ENCODE results near the gene MALT1. TPM values are rescaled to one million over a fixed set of nuclear protein-coding genes. Genes with fewer than 3 reads are reported as not detected.

The MALT1 gene
- total and polyA plus RNA-seq, 9 of the 15 experiments (the other 6 are each of a cell fraction or from before 2014, with no cell fraction given), result 0.14 to 1.6 (median 0.32) TPM

DNA sequence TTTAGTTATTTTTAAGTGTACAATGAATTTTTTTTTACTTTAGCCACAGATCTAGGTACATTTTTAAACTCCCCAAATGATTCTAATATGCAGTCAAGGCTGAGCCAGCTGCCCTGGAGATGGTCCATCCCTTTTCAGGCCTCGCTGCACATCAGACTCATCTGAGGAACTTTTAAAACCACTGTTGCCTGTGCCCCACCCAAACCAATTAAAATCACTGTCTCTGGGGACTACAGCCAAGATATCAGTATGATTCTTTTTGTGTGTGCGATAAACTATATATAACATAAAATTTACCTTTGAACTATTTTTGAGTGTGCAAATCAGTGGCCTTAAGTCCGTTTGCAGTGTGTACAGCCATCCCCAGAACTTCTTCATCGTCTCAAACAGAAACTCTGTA is 9.1 kb upstream of the MALT1 start:
- POLR2A ChIA-PET, result no interaction called here
- CTCF ChIA-PET (ENCODE audit: low intra/inter-chr PET ratio), result no interaction called here
- Histone ChIP-seq H3K27me3 (ENCODE audit: control insufficient read depth in 2 of 2, insufficient read depth in 2 of 2, low read length in 2 of 2) (no peaks in the 10 kb centered on the region; a peak in 1 of 5 replicates), H3K9me1 (ENCODE audit: control insufficient read depth, insufficient read depth, low read length) (no peaks in the 10 kb centered on the region), H3K36me3 (ENCODE audit: control insufficient read depth, insufficient read depth, low read length) (no peaks in the 10 kb centered on the region), H3K9me3 (replicated peaks; ENCODE audit: control insufficient read depth, insufficient read depth, low read depth, low read length) (no peaks in the 10 kb centered on the region), H3K79me2 (ENCODE audit: control insufficient read depth, insufficient read depth, low read length) (no peaks in the 10 kb centered on the region), H2AFZ (ENCODE audit: low read depth, low read length) (no peak overlapping the region), H3K4me1 (replicated peaks in 1 of 2; ENCODE audit: control insufficient read depth in 2 of 2, insufficient read depth in 2 of 2, low read length in 2 of 2) (no peaks in the 10 kb centered on the region), H4K20me1 (replicated peaks; ENCODE audit: control insufficient read depth, insufficient read depth, low read length) (no peaks in the 10 kb centered on the region), H3K27ac (ENCODE audit: extremely low read depth, low read depth, low read length) (no peak overlapping the region), H3K4me2 (ENCODE audit: insufficient read depth, low read length) (no peak overlapping the region), H3K4me3 (no peak overlapping the region), H3K9ac (ENCODE audit: insufficient read depth in 1 of 2, low read depth in 2 of 2, low read length in 2 of 2) (no peak overlapping the region)
- DNase-seq (ENCODE audit: extremely low read depth in 1 of 4, low spot score in 3 of 4), result no peak
- ATAC-seq, result no peak
- FAIRE-seq, result no peak
- in situ Hi-C loops (cut with MboI) (no loop called here), intact Hi-C loops (cut with micrococcal nuclease) (no loop called here)
- no TSS peak for BruUV-seq (replicated peaks)
- WGBS (ENCODE audit: insufficient coverage, low coverage, missing lambda C conversion rate), result 10% methylated on average over 4 of the region's 4 CpGs
- TF ChIP-seq, protein P1, sequence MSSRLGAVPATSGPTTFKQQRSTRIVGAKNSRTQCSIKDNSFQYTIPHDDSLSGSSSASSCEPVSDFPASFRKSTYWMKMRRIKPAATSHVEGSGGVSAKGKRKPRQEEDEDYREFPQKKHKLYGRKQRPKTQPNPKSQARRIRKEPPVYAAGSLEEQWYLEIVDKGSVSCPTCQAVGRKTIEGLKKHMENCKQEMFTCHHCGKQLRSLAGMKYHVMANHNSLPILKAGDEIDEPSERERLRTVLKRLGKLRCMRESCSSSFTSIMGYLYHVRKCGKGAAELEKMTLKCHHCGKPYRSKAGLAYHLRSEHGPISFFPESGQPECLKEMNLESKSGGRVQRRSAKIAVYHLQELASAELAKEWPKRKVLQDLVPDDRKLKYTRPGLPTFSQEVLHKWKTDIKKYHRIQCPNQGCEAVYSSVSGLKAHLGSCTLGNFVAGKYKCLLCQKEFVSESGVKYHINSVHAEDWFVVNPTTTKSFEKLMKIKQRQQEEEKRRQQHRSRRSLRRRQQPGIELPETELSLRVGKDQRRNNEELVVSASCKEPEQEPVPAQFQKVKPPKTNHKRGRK (tag; IDR thresholded peaks at IDR 0.05), result no peak
- TF ChIP-seq, protein P2, sequence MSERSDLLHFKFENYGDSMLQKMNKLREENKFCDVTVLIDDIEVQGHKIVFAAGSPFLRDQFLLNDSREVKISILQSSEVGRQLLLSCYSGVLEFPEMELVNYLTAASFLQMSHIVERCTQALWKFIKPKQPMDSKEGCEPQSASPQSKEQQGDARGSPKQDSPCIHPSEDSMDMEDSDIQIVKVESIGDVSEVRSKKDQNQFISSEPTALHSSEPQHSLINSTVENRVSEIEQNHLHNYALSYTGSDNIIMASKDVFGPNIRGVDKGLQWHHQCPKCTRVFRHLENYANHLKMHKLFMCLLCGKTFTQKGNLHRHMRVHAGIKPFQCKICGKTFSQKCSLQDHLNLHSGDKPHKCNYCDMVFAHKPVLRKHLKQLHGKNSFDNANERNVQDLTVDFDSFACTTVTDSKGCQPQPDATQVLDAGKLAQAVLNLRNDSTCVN (CRISPR knock-in tag; IDR thresholded peaks at IDR 0.05), result no peak
- TF ChIP-seq POLR3G (IDR thresholded peaks at IDR 0.05; ENCODE audit: extremely low read depth, insufficient read length, insufficient replicate concordance), result no peak
- TF ChIP-seq TAF1 (IDR thresholded peaks at IDR 0.05; ENCODE audit: control insufficient read depth, extremely low read depth, insufficient read depth, low read length, severe bottlenecking), result no peak
- TF ChIP-seq, protein P3, sequence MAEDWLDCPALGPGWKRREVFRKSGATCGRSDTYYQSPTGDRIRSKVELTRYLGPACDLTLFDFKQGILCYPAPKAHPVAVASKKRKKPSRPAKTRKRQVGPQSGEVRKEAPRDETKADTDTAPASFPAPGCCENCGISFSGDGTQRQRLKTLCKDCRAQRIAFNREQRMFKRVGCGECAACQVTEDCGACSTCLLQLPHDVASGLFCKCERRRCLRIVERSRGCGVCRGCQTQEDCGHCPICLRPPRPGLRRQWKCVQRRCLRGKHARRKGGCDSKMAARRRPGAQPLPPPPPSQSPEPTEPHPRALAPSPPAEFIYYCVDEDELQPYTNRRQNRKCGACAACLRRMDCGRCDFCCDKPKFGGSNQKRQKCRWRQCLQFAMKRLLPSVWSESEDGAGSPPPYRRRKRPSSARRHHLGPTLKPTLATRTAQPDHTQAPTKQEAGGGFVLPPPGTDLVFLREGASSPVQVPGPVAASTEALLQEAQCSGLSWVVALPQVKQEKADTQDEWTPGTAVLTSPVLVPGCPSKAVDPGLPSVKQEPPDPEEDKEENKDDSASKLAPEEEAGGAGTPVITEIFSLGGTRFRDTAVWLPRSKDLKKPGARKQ (CRISPR knock-in tag; IDR thresholded peaks at IDR 0.05), result no peak
- TF ChIP-seq ZNF717 (CRISPR knock-in tag; IDR thresholded peaks at IDR 0.05), result no peak
- TF ChIP-seq ELF1 (tag; IDR thresholded peaks at IDR 0.05), result no peak
- TF ChIP-seq, protein P4, sequence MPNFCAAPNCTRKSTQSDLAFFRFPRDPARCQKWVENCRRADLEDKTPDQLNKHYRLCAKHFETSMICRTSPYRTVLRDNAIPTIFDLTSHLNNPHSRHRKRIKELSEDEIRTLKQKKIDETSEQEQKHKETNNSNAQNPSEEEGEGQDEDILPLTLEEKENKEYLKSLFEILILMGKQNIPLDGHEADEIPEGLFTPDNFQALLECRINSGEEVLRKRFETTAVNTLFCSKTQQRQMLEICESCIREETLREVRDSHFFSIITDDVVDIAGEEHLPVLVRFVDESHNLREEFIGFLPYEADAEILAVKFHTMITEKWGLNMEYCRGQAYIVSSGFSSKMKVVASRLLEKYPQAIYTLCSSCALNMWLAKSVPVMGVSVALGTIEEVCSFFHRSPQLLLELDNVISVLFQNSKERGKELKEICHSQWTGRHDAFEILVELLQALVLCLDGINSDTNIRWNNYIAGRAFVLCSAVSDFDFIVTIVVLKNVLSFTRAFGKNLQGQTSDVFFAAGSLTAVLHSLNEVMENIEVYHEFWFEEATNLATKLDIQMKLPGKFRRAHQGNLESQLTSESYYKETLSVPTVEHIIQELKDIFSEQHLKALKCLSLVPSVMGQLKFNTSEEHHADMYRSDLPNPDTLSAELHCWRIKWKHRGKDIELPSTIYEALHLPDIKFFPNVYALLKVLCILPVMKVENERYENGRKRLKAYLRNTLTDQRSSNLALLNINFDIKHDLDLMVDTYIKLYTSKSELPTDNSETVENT (CRISPR knock-in tag; IDR thresholded peaks at IDR 0.05), result no peak
- TF ChIP-seq CC2D1A (IDR thresholded peaks at IDR 0.05), result no peak
- no peak for TF ChIP-seq GABPA (tag; conservative IDR thresholded peaks at IDR 0.05; ENCODE audit: low read depth)
- TF ChIP-seq, protein P5, sequence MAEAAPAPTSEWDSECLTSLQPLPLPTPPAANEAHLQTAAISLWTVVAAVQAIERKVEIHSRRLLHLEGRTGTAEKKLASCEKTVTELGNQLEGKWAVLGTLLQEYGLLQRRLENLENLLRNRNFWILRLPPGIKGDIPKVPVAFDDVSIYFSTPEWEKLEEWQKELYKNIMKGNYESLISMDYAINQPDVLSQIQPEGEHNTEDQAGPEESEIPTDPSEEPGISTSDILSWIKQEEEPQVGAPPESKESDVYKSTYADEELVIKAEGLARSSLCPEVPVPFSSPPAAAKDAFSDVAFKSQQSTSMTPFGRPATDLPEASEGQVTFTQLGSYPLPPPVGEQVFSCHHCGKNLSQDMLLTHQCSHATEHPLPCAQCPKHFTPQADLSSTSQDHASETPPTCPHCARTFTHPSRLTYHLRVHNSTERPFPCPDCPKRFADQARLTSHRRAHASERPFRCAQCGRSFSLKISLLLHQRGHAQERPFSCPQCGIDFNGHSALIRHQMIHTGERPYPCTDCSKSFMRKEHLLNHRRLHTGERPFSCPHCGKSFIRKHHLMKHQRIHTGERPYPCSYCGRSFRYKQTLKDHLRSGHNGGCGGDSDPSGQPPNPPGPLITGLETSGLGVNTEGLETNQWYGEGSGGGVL (CRISPR knock-in tag; IDR thresholded peaks at IDR 0.05), result no peak
- TF ChIP-seq CSDE1 (IDR thresholded peaks at IDR 0.05), result no peak
- no peak for TF ChIP-seq ZNF212 (CRISPR knock-in tag; IDR thresholded peaks at IDR 0.05)
- no peak for TF ChIP-seq MECOM (CRISPR knock-in tag; IDR thresholded peaks at IDR 0.05)
- no peak for TF ChIP-seq BHLHE40 (IDR thresholded peaks at IDR 0.05; ENCODE audit: low read length)

Data from K562 (cell line).